H9 (cell line): ENCODE measurements around the gene RIPPLY1. TPM values are rescaled to one million over a fixed set of nuclear protein-coding genes. Genes with fewer than 3 reads are reported as not detected.

Experiments
- DNase-seq: peaks from one replicate; pipeline ENCODE4 v3.0.0-alpha.2; 2017
- H2AFZ ChIP-seq: one replicate; pipeline ENCODE4 v1.6.1; 2013; ENCODE audit warnings: mild to moderate bottlenecking, low read length, control low read depth, moderate library complexity
- H2AK5ac ChIP-seq: 2 replicates; pipeline ENCODE4 v1.6.1; 2013; ENCODE audit warnings: low read length, control low read depth, mixed read lengths; ENCODE audit not compliant: insufficient read length
- H2BK120ac ChIP-seq: one replicate; pipeline ENCODE4 v1.6.1; 2013; ENCODE audit warnings: low read depth, mild to moderate bottlenecking, low read length, control low read depth, inconsistent platforms; ENCODE audit not compliant: poor library complexity, severe bottlenecking
- H2BK12ac ChIP-seq: 2 replicates; pipeline ENCODE4 v1.6.1; 2013; ENCODE audit warnings: low read length, control low read depth, mixed read lengths, low read depth; ENCODE audit not compliant: insufficient read length
- H2BK15ac ChIP-seq: 2 replicates; pipeline ENCODE4 v1.6.1; 2013; ENCODE audit warnings: low read depth, low read length, control low read depth
- H2BK20ac ChIP-seq: one replicate; pipeline ENCODE4 v1.6.1; 2013; ENCODE audit warnings: low read depth, mild to moderate bottlenecking, low read length, control low read depth, inconsistent platforms; ENCODE audit not compliant: poor library complexity, severe bottlenecking
- H2BK5ac ChIP-seq: 2 replicates; pipeline ENCODE4 v1.6.1; 2013; ENCODE audit warnings: low read length, control low read depth, mixed read lengths; ENCODE audit not compliant: insufficient read length
- H3K14ac ChIP-seq: 2 replicates; pipeline ENCODE4 v1.6.1; 2013; ENCODE audit warnings: low read length, control low read depth; ENCODE audit not compliant: insufficient read depth
- H3K18ac ChIP-seq: 2 replicates; pipeline ENCODE4 v1.6.1; 2013; ENCODE audit warnings: low read depth, mild to moderate bottlenecking, mixed read lengths, low read length, control low read depth; ENCODE audit not compliant: insufficient read length
- H3K23ac ChIP-seq: 2 replicates; pipeline ENCODE4 v1.6.1; 2013; ENCODE audit warnings: low read length, control low read depth, mixed read lengths, low read depth; ENCODE audit not compliant: insufficient read length
- H3K23me2 ChIP-seq: 2 replicates; pipeline ENCODE4 v1.6.1; 2013; ENCODE audit warnings: low read depth, mild to moderate bottlenecking, mixed read lengths, low read length, control low read depth; ENCODE audit not compliant: insufficient read length, poor library complexity, severe bottlenecking
- H3K27ac ChIP-seq: 2 replicates; pipeline ENCODE4 v1.5.1; 2013; ENCODE audit warnings: low read length, control low read depth, mixed read lengths, low read depth; ENCODE audit not compliant: insufficient read length
- H3K27me3 ChIP-seq: 2 replicates; pipeline ENCODE4 v1.6.1; 2013; ENCODE audit warnings: low read length, control low read depth, inconsistent platforms; ENCODE audit not compliant: insufficient read depth
- H3K4ac ChIP-seq: 2 replicates; pipeline ENCODE4 v1.6.1; 2013; ENCODE audit warnings: low read depth, mild to moderate bottlenecking, control low read depth, inconsistent platforms, low read length, moderate library complexity
- H3K4me1 ChIP-seq: 2 replicates; pipeline ENCODE4 v1.6.1; 2013; ENCODE audit warnings: low read length, control low read depth, inconsistent platforms; ENCODE audit not compliant: insufficient read depth
- H3K4me2 ChIP-seq: 2 replicates; pipeline ENCODE4 v1.6.1; 2013; ENCODE audit warnings: low read length, control low read depth, mixed read lengths; ENCODE audit not compliant: insufficient read length, insufficient read depth
- H3K56ac ChIP-seq: 2 replicates; pipeline ENCODE4 v1.6.1; 2013; ENCODE audit warnings: low read depth, mild to moderate bottlenecking, mixed read lengths, low read length, control low read depth; ENCODE audit not compliant: insufficient read length
- H3K79me1 ChIP-seq: 2 replicates; pipeline ENCODE4 v1.6.1; 2013; ENCODE audit warnings: low read depth, mild to moderate bottlenecking, moderate library complexity, low read length, control low read depth, inconsistent platforms; ENCODE audit not compliant: insufficient read depth, poor library complexity, severe bottlenecking
- H3K79me2 ChIP-seq: 2 replicates; pipeline ENCODE4 v1.6.1; 2013; ENCODE audit warnings: low read length, control low read depth, inconsistent platforms; ENCODE audit not compliant: insufficient read depth
- H3K9ac ChIP-seq: 2 replicates; pipeline ENCODE4 v1.6.1; 2013; ENCODE audit warnings: low read length, control low read depth, mixed read lengths; ENCODE audit not compliant: insufficient read length; ENCODE audit errors: extremely low read depth
- H3K9me3 ChIP-seq: one replicate; pipeline ENCODE4 v1.6.1; 2013; ENCODE audit warnings: low read depth, low read length, inconsistent platforms; ENCODE audit not compliant: control insufficient read depth
- H3T11ph ChIP-seq: one replicate; pipeline ENCODE4 v1.6.1; 2013; ENCODE audit warnings: mild to moderate bottlenecking, low read length, control low read depth, inconsistent platforms
- H4K20me1 ChIP-seq: one replicate; pipeline ENCODE4 v1.6.1; 2013; ENCODE audit not compliant: control insufficient read depth, insufficient read length, insufficient read depth
- H4K5ac ChIP-seq: 2 replicates; pipeline ENCODE4 v1.6.1; 2013; ENCODE audit warnings: low read depth, mild to moderate bottlenecking, mixed read lengths, low read length, control low read depth; ENCODE audit not compliant: insufficient read length
- H4K8ac ChIP-seq: replicated peaks from 2 replicates; pipeline ENCODE4 v1.6.1; 2013; ENCODE audit warnings: low read length, control low read depth, mixed read lengths, low read depth; ENCODE audit not compliant: insufficient read length
- H4K91ac ChIP-seq: 2 replicates; pipeline ENCODE4 v1.6.1; 2013; ENCODE audit warnings: low read depth, mild to moderate bottlenecking, moderate library complexity, mixed read lengths, low read length, control low read depth; ENCODE audit not compliant: insufficient read length
- H3K27ac Mint-ChIP-seq, 3 experiments: 2 replicates in 2 of 3; 3 replicates in 1 of 3; pipeline ENCODE4 v1.8.0; 2020 to 2021; ENCODE audit warnings: mixed read lengths in 3 of 3, mild to moderate bottlenecking in 1 of 3, moderate library complexity in 1 of 3
- H3K27me3 Mint-ChIP-seq: 2 replicates; pipeline ENCODE4 v1.8.0; 2021; ENCODE audit warnings: low read depth, mild to moderate bottlenecking, moderate library complexity, mixed read lengths
- H3K36me3 Mint-ChIP-seq, 3 experiments: 2 replicates in 2 of 3; 3 replicates in 1 of 3; pipeline ENCODE4 v1.8.0; 2020 to 2021; ENCODE audit warnings: low read depth in 3 of 3, mixed read lengths in 3 of 3; ENCODE audit not compliant: insufficient read depth in 1 of 3
- H3K4me1 Mint-ChIP-seq, 2 experiments: 2 replicates each; pipeline ENCODE4 v1.8.0; 2020; ENCODE audit warnings: mixed read lengths in 2 of 2
- H3K4me3 Mint-ChIP-seq, 2 experiments: 2 replicates in 1 of 2; 3 replicates in 1 of 2; pipeline ENCODE4 v1.8.0; 2020 to 2021; ENCODE audit warnings: mild to moderate bottlenecking in 2 of 2, mixed read lengths in 2 of 2, moderate library complexity in 1 of 2
- H3K9me3 Mint-ChIP-seq, 2 experiments: 2 replicates in 1 of 2; 3 replicates in 1 of 2; pipeline ENCODE4 v1.8.0; 2020; ENCODE audit warnings: mild to moderate bottlenecking in 2 of 2, mixed read lengths in 2 of 2, moderate library complexity in 1 of 2
- WGBS: extraction: QIAGEN DNeasy Blood & Tissue Kit; methylation state at CpG from one replicate; pipeline ENCODE4 v1.1.7; 2013; ENCODE audit warnings: missing lambda C conversion rate, low lambda C conversion rate, mixed read lengths; ENCODE audit not compliant: insufficient read length; ENCODE audit errors: extremely low coverage; 5-methylcytosine and 5-hydroxymethylcytosine counted together
- total RNA-seq: library from RNA; stranded (reverse); gene quantifications from 2 replicates; pipeline ENCODE4 v1.2.1, GENCODE V29; 2021
- TF ChIP-seq, protein P1 (sequence below): fragments of 200-600 bp; sonication (generic); conservative IDR thresholded peaks from 3 replicates; pipeline ENCODE4 v1.8.0; 2021; ENCODE audit warnings: antibody characterized with exemption, mild to moderate bottlenecking

The RIPPLY1 gene
- total RNA-seq, 1 experiment from 2014 or later, result not detected

DNA sequence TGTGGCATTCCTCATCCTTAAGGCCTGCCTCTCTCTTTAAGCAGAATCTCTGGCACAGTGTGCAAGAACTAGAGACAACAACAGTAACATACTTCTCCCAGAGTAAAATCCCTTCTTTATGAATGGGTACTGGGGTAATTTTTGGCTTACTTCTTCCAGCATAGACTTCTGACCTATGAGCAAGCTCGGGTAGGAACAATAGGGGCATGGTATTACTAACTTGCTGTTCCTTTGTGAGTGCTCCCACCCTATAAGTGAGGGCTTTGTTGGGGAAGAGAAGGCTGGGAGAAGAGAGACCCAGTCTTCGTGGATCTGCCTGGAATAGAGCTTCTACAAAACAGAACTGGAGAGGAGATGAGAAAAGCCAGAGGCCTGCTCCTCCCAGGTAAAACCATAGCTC lies 47.2 kb upstream of the RIPPLY1 start:
- no peak overlapping the region for H3T11ph ChIP-seq
- Mint-ChIP-seq H3K4me3 (no peak overlapping the region), H3K27ac (no peak overlapping the region), H3K36me3 (peaks cover 0 to 1% (median 0%) of the 10 kb centered on the region in 3 experiments; a peak in 2 of 7 replicates), H3K4me1 (no peaks in the 10 kb centered on the region), H3K9me3 (peaks cover 0 to 23% of the 10 kb centered on the region in 2 experiments; a peak in 1 of 5 replicates), H3K27me3 (no peaks in the 10 kb centered on the region)
- H3K27me3 ChIP-seq, result no peaks in the 10 kb centered on the region
- H3K23me2 ChIP-seq, result no peaks in the 10 kb centered on the region
- H4K8ac ChIP-seq, result no peak overlapping the region
- no peak overlapping the region for H2AFZ ChIP-seq
- no peak overlapping the region for H3K23ac ChIP-seq
- H2BK5ac ChIP-seq, result no peak overlapping the region
- no peak overlapping the region for H3K14ac ChIP-seq
- no peak overlapping the region for H3K4ac ChIP-seq
- no peak for DNase-seq
- H3K79me1 ChIP-seq, result no peaks in the 10 kb centered on the region
- no peak overlapping the region for H4K91ac ChIP-seq
- H3K4me1 ChIP-seq, result no peaks in the 10 kb centered on the region
- H3K18ac ChIP-seq, result no peak overlapping the region
- H2BK20ac ChIP-seq, result no peak overlapping the region
- H4K5ac ChIP-seq, result no peak overlapping the region
- TF ChIP-seq, protein P1, sequence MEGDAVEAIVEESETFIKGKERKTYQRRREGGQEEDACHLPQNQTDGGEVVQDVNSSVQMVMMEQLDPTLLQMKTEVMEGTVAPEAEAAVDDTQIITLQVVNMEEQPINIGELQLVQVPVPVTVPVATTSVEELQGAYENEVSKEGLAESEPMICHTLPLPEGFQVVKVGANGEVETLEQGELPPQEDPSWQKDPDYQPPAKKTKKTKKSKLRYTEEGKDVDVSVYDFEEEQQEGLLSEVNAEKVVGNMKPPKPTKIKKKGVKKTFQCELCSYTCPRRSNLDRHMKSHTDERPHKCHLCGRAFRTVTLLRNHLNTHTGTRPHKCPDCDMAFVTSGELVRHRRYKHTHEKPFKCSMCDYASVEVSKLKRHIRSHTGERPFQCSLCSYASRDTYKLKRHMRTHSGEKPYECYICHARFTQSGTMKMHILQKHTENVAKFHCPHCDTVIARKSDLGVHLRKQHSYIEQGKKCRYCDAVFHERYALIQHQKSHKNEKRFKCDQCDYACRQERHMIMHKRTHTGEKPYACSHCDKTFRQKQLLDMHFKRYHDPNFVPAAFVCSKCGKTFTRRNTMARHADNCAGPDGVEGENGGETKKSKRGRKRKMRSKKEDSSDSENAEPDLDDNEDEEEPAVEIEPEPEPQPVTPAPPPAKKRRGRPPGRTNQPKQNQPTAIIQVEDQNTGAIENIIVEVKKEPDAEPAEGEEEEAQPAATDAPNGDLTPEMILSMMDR, result no peak
- H3K27ac ChIP-seq, result no peak overlapping the region
- WGBS, result no CpG with 5 or more reads among the region's 2 CpGs
- no peak overlapping the region for H2BK120ac ChIP-seq
- no peak overlapping the region for H3K56ac ChIP-seq
- no peak overlapping the region for H2AK5ac ChIP-seq
- H2BK15ac ChIP-seq, result no peak overlapping the region
- no peak overlapping the region for H3K9ac ChIP-seq
- H3K9me3 ChIP-seq, result no peaks in the 10 kb centered on the region
- no peaks in the 10 kb centered on the region for H3K79me2 ChIP-seq
- no peak overlapping the region for H2BK12ac ChIP-seq
- no peaks in the 10 kb centered on the region for H4K20me1 ChIP-seq
- no peak overlapping the region for H3K4me2 ChIP-seq
